ENCODE data around the gene PCBP3. TPM values are rescaled to one million over a fixed set of nuclear protein-coding genes. Genes with fewer than 3 reads are reported as not detected.

The PCBP3 gene
- total and polyA plus RNA-seq, 10 of the 15 experiments (the other 5 are each of a cell fraction or from before 2014, with no cell fraction given): 0.09 to 1.3 (median 0.46) TPM; not detected in 3

DNA sequence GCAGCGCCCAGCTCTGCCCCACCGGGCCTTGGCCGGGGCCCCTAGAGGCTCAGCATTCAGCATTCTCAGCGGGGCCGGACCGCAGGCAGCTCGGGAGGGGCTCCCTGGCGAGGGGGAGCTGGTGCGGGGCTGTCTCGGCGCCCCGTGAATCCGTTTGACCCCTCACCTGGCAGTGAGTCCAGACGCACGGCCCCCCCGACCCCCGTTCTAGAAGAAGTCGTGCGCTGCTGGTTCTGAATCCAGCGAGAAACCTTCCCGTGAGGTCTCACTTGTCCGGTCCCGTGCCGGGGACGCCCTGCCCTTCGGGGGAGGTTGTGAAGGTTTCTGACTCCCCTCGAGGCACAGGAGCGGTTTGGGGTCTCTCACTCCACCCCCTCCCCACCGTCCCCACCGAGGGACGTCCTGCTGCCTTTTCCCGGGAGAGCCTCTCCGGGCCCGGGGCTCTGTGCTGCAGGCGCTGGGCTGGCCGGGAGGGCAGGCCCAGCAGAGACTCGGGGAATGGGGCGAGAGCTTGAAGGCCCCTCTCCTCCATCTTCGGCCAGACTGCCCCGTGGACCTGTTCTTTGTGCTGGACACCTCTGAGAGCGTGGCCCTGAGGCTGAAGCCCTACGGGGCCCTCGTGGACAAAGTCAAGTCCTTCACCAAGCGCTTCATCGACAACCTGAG is 338.7 kb downstream of the PCBP3 start (continued):
- TF ChIP-seq NR2C1 (IDR thresholded peaks at IDR 0.05) (no peak), CREB1 (IDR thresholded peaks at IDR 0.05; ENCODE audit: low read depth) (no peak), CHD4 (IDR thresholded peaks at IDR 0.05) (no peak), ZZZ3 (IDR thresholded peaks at IDR 0.05; ENCODE audit: control insufficient read depth, insufficient read length, low read depth) (no peak)
- TF ChIP-seq, protein P1, sequence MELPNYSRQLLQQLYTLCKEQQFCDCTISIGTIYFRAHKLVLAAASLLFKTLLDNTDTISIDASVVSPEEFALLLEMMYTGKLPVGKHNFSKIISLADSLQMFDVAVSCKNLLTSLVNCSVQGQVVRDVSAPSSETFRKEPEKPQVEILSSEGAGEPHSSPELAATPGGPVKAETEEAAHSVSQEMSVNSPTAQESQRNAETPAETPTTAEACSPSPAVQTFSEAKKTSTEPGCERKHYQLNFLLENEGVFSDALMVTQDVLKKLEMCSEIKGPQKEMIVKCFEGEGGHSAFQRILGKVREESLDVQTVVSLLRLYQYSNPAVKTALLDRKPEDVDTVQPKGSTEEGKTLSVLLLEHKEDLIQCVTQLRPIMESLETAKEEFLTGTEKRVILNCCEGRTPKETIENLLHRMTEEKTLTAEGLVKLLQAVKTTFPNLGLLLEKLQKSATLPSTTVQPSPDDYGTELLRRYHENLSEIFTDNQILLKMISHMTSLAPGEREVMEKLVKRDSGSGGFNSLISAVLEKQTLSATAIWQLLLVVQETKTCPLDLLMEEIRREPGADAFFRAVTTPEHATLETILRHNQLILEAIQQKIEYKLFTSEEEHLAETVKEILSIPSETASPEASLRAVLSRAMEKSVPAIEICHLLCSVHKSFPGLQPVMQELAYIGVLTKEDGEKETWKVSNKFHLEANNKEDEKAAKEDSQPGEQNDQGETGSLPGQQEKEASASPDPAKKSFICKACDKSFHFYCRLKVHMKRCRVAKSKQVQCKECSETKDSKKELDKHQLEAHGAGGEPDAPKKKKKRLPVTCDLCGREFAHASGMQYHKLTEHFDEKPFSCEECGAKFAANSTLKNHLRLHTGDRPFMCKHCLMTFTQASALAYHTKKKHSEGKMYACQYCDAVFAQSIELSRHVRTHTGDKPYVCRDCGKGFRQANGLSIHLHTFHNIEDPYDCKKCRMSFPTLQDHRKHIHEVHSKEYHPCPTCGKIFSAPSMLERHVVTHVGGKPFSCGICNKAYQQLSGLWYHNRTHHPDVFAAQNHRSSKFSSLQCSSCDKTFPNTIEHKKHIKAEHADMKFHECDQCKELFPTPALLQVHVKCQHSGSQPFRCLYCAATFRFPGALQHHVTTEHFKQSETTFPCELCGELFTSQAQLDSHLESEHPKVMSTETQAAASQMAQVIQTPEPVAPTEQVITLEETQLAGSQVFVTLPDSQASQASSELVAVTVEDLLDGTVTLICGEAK (IDR thresholded peaks at IDR 0.05; ENCODE audit: borderline replicate concordance): no peak

DNA sequence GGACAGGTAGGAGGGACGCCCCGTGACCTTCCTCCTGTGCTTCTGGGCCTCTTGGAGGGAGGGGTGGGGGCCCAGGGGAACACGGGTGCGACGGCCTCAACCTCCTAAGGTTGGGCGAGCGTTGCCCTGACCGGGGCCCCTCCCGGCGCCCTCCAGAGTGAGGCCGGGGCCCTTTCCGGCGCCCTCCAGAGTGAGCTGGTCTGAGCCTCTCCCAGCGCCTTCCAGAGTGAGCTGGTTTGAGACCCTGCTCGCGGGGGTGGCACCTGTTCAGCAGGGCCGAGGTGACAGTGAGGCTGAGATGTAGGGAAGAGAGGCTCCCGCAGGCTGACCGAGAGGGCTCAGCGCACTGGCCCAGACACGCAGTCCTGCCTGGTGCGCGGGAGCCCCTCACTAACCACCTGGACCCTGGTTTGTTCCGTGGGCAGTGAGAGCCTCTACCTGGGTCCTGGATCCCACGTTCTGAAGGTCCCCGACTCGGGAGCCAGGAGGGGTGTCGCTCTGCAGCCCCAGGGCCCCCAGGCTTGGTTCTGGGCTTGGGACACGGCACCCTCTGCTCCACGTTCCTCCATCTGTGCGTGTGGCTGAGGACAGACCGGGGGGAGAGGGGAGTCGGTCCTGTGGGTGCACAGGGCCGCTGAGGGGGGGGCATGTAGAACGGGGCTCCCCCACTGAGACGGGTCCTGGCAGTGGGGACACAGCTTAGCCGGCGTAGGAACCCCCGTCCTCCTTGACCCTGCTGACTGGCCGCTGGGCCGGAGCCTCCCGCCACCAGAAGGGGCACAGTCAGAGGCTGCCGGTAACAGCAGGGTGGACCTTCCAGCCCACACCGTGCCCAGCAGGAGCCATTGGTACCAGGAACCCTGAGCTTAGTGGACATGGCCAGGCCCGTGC is 339.5 kb downstream of the PCBP3 start:
- Histone ChIP-seq H3K9ac (ENCODE audit: control insufficient read depth, insufficient read depth, low read length) (no peak overlapping the region), H3K4me3 (no peak overlapping the region), H3K79me2 (ENCODE audit: control insufficient read depth, insufficient read depth, low read length) (no peaks in the 10 kb centered on the region), H3K4me2 (ENCODE audit: control insufficient read depth, insufficient read depth) (no peak overlapping the region), H2AFZ (ENCODE audit: control insufficient read depth, low read depth, low read length) (no peak overlapping the region), H3K4me1 (ENCODE audit: control insufficient read depth, insufficient read depth, low read length) (no peaks in the 10 kb centered on the region; the same call in 1 of the 2 replicates), H4K20me1 (ENCODE audit: control insufficient read depth, insufficient read depth) (no peaks in the 10 kb centered on the region), H3K36me3 (ENCODE audit: control insufficient read depth in 2 of 2, insufficient read depth in 2 of 2, low read length in 1 of 2) (no peaks in the 10 kb centered on the region), H3K9me3 (replicated peaks; ENCODE audit: control insufficient read depth, insufficient read depth, low read length) (no peaks in the 10 kb centered on the region), H3K27me3 (replicated peaks in 1 of 2; ENCODE audit: control insufficient read depth in 2 of 2, insufficient read depth in 2 of 2, low read length in 1 of 2) (peaks cover 0 to 3% of the 10 kb centered on the region in 2 experiments; a peak in 2 of 4 replicates), H3K27ac (ENCODE audit: control insufficient read depth, insufficient read depth) (no peak overlapping the region)
- DNase-seq (ENCODE audit: low read depth, low spot score) (no peak), ATAC-seq (no peak), FAIRE-seq (no peak)
- ChIA-PET RAD21 (ENCODE audit: unreplicated experiment) (no interaction called here), CTCF (no interaction called here), SMC1A (ENCODE audit: uncharacterized antibody, unreplicated experiment) (no interaction called here), POLR2A (no interaction called here)
- TF ChIP-seq TBL1XR1 (IDR thresholded peaks at IDR 0.05; ENCODE audit: low read depth, low read length): no peak
- no peak for TF ChIP-seq RELA (IDR thresholded peaks at IDR 0.05; ENCODE audit: borderline replicate concordance, partially characterized antibody)
- no peak for TF ChIP-seq CHD4 (IDR thresholded peaks at IDR 0.05)
- no peak for TF ChIP-seq SREBF1 (IDR thresholded peaks at IDR 0.05; ENCODE audit: low read length)
- TF ChIP-seq, protein P2, sequence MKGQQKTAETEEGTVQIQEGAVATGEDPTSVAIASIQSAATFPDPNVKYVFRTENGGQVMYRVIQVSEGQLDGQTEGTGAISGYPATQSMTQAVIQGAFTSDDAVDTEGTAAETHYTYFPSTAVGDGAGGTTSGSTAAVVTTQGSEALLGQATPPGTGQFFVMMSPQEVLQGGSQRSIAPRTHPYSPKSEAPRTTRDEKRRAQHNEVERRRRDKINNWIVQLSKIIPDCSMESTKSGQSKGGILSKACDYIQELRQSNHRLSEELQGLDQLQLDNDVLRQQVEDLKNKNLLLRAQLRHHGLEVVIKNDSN (IDR thresholded peaks at IDR 0.05; ENCODE audit: borderline replicate concordance, extremely low read length, insufficient read depth, low read depth, low read length): no peak
- no peak for TF ChIP-seq SP1 (IDR thresholded peaks at IDR 0.05; ENCODE audit: low read depth, low read length)
- intact Hi-C loops (cut with micrococcal nuclease; ENCODE audit: unreplicated experiment): no loop called here
- in situ Hi-C loops (cut with MboI): no loop called here
- WGBS (ENCODE audit: insufficient coverage, insufficient replicate concordance, low lambda C conversion rate, missing lambda C conversion rate): 49% methylated on average over 41 of the region's 45 CpGs
- BruUV-seq (replicated peaks): no TSS peak

All from GM12878 (cell line).